Fibroblast of villous mesenchyme (primary cell): ENCODE results near the gene TMEM256. TPM values are rescaled to one million over a fixed set of nuclear protein-coding genes. Genes with fewer than 3 reads are reported as not detected.

ENCODE experiments used
- DNase-seq: peaks from one replicate; pipeline ENCODE4 v3.0.0-alpha.2; 2010; ENCODE audit warnings: low read depth
- H3K4me3 ChIP-seq: 2 replicates; pipeline ENCODE4 v1.5.1; 2011; ENCODE audit warnings: low read depth, mild to moderate bottlenecking, low read length
- CTCF ChIP-seq: IDR thresholded peaks from 2 replicates; pipeline ENCODE4 v1.5.1; 2012; ENCODE audit warnings: low read depth, mild to moderate bottlenecking, low read length; ENCODE audit not compliant: insufficient read depth
- total RNA-seq: library from RNA; depleted of rRNA; stranded (reverse); fragments of >200 nt; gene quantifications from 2 replicates; pipeline ENCODE4 v1.2.3, GENCODE V29; 2012

TMEM256 gene
- total RNA-seq, 1 donor = 162 TPM

- TF ChIP-seq CTCF = peak; percentile 5
- no peak for DNase-seq
- H3K4me3 ChIP-seq = peak overlapping the region; percentile 86
Observed at GRCh38 chr17:7393613-7394451, 10.1 kb downstream of the TMEM256 start.

- peak overlapping the region; percentile 86 for H3K4me3 ChIP-seq
- TF ChIP-seq CTCF = no peak
- DNase-seq = no peak
Observed at GRCh38 chr17:7392696-7393612, 10.9 kb downstream of the TMEM256 start.

- no peak overlapping the region for H3K4me3 ChIP-seq
- DNase-seq = no peak
- no peak for TF ChIP-seq CTCF
Observed at GRCh38 chr17:7391307-7391706, 12.6 kb downstream of the TMEM256 start.

- H3K4me3 ChIP-seq = no peak overlapping the region
Observed at GRCh38 chr17:7389924-7390910, 13.7 kb downstream of the TMEM256 start.

GRCh38 chr17:7388856-7389255 is 15.0 kb downstream of the TMEM256 start:
- no peak overlapping the region for H3K4me3 ChIP-seq
- TF ChIP-seq CTCF = no peak
- no peak for DNase-seq

More at GRCh38 chr17:7389924-7390910, 13.7 kb downstream of the TMEM256 start:
- DNase-seq = no peak
- TF ChIP-seq CTCF = no peak

GRCh38 chr17:7384489-7385081 is 19.3 kb downstream of the TMEM256 start:
- peak overlapping the region; percentile 54 for H3K4me3 ChIP-seq
- no peak for TF ChIP-seq CTCF
- no peak for DNase-seq
